ENCODE measurements around the gene CFAP46.
"Not testable (repeated sequence)": the region's sequence is repeated elsewhere in the genome, so short reads cannot be mapped to it uniquely, and the experiment has no call there.

Gene CFAP46

DNA sequence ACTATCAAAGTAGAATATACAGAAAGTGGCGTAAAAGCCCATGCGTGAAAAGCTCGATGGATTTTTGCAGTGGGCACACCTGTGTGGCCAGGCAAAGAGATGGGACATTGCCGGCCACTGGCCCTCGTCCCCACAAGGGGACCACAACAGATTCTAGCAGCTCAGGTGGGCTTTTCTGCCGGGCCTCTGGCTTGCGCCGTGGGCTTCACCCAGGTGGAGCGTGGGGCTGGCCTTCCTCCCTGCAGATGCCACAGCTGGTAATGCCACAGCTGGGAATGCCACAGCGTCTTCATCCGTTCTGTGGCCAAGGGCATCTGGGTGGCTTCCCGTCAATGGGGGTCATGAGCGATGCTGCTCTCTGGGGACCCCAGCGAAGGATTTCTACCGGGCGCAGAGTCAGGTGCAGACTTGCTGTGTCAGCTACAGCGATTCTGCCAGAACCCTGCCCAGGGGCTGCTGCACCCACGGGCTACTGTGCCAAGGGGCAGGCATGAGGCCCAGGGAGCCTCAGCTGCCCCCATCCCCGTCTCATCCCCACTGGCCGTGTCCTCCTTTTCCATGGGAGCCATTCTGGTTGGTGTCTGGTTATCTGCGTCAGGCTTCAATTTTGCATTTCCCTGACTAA, 103.9 kb downstream of the CFAP46 start:
- DNase-seq: no peak

- DNase-seq: no peak
Measured at GRCh38 chr10:132837905-132838304, 104.5 kb downstream of the CFAP46 start.

DNA sequence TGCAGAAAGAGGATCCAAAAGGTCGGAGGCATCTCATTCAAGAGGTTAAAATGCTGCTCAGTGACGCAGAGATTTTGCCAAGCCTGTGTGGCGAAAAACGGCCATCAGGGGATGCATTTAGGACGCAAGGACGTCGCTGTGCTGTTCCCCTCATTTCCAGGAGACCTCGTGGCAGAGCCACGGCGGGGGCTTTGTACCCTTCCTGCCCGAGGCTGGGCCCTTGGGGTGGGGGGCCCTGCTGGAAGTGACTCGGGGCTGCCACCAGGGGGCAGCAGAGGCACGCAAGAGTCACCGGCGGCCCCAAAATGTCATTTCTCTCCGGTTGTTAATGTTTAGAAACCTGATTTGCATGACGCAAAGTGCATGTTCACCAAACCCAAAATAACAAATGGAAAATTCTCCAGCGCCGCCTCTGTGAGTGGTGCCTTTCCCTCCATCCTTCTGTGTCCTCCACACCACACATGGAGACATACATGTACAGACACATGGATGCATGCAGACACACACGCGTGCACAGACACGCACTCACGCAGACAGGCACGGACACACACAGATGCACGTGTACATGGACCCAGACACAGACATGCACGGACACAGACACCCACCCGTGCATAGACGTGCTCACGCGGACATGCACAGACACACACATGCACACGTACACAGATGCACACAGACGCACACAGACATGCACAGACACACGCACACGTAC, 105.4 kb downstream of the CFAP46 start:
- no peak for DNase-seq

GRCh38 chr10:132836248-132836831, 106.0 kb downstream of the CFAP46 start:
- no peak for DNase-seq

- DNase-seq: no peak
Measured at GRCh38 chr10:132835848-132836233, 106.5 kb downstream of the CFAP46 start.

DNA sequence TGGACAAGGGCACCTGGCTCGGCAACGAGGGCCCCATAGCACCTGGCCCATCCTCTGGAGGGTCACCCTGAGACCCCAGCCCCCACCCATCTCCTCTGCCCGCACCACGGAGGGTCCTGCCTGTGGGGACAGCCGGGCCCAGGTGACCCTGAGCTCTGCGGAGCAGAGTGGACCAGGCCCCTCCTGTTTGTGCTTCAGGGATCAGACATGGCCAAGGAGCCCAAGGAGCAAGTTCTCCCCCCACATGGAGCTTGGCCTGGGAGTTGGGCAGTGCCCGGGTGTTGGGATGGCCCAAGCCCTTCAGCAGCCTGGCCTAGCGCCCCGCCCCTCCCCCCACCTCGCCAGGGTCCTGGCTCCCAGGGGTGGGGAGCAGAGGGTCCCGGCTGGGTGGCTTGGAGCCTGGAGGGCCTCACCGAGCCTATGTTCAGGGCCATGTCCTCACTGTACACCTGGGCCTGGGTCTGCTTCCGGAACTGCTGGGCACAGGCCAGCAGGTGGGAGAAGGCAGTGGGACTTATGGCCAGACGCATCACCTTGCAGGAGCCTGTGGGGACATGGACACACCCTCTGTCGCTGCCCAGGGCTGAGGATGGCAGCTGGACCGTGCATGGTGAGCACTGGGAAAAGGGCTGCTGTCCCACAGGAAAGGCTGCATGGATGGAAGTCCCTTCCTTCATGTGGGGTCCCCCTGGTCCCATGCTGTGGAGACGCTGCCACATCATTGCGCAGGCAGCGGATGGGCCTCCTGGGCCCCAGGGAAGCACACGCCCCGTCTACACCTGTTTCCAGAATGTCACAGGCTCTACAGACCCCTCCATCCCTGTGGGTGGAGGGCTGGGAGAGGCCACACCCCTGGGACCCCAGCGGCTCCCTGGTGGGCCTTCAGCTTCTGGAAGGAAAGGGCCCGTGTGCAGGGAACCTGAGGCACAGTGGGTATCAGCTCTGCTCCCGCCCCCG, 107.2 kb downstream of the CFAP46 start:
- no peak for DNase-seq

DNA sequence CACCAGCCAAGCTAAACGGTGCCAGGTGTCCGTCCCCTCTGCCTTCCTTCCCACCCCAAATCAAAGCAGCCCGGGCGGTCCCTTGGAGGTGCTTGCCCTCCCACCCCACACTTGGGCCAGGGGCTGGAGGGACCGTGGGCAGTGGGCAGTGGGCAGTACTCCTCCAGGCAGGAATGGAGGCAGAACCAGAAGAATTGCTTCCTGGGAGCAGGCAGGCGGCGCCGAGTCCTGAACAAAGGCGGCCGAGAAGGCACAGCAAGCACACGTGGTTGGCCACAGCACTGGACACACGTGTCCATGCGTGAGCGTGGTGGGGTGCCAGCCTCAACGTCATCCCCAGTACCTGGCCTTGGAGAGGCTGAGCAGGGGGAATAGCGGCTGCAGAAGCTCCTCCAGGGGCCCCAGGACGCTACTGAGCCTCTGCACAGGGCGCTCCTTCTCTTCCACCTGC, 108.0 kb downstream of the CFAP46 start:
- DNase-seq: no peak

GRCh38 chr10:132833421-132834111, 108.8 kb downstream of the CFAP46 start:
- DNase-seq: no peak

DNA sequence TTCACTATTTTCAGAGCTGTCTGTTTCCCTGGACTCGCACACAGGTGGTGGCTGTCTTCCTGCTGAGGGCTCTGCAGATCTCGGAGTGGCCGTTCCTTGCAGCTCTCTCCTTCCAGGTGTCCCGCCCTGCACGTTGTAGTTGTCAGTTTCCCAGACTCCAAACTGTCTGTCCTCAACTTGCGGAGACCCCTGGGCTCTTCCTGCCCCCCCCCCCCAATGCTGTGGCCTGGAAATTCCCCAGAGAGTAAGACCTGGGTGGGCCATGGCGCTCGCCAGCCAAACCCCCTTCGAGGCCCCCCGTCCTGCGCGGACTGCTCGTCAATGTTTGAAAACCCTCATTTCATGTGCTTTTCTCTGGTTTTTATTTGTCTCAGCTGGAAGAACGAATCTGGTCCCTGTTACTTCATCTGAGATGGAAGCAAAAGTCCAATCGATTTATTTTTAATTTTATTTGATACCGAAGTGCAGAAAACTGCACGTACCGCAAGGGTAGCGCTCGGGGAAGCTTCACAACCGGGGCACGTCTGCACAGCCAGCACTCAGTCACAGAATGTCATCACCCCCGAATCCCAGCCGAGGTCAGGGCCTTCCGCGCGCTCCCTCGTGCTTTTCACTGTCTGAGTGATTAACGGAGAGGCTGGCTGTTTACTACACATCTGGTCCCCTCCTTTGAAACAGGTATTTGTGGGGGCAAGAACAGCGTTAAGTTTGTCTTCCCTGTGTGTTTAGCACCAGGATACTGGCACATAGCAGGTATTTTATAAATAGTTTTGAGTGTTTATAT, 110.0 kb downstream of the CFAP46 start:
- no peak for DNase-seq

- no peak for DNase-seq
Measured at GRCh38 chr10:132829403-132829802, 113.0 kb downstream of the CFAP46 start.

DNA sequence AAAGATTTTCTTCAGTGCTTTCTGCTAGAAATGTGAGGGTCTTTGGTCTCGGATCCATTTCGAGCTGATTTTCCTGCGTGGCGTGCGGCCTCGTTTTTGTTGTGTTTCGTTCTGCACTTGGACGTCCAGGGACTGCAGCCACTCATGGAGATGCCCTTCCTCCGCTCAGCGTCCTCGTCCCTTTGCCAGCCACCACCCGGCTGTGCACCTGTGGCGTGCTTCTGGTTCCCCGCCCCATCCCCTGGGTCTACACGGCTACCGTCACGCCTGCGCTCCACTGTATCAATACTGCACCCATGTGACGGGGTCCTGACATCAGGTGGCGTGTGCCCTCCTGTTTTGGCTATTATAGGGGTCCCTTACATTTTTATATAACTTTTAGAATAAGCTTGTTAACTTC, 113.7 kb downstream of the CFAP46 start:
- no peak for DNase-seq

DNA sequence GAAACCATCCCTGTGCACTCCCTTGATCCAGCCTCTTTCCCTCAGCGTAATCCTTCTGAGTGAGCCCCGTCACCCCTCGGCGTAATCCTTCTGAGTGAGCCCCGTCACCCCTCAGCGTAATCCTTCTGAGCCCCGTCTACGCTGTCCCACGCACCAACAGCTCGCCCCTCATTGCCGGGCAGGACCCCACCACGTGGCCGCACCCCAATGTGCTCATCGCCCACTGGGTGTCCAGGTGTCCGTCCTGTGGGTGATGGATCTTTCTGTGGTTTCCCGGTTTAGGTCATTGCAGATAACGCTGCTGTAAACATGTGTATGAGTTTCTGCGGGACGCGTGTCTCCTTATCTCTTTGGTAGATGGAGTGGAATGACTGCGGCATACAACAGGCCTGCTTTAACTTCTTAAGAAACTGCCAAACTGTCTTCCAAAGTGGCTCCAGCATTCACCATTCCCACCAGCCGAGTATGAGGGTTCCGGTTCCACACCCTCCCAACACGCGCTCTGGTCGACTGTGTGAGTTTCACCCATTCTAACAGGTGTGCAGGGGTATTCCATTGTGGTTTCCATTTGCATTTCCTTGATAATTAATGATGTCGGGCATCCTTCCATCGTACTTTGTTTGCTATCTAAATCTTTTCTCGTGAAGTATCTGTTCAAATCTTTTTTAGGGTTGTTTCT, 114.4 kb downstream of the CFAP46 start:
- DNase-seq: no peak

GRCh38 chr10:132827423-132827789, 115.0 kb downstream of the CFAP46 start:
- DNase-seq: no peak

DNA sequence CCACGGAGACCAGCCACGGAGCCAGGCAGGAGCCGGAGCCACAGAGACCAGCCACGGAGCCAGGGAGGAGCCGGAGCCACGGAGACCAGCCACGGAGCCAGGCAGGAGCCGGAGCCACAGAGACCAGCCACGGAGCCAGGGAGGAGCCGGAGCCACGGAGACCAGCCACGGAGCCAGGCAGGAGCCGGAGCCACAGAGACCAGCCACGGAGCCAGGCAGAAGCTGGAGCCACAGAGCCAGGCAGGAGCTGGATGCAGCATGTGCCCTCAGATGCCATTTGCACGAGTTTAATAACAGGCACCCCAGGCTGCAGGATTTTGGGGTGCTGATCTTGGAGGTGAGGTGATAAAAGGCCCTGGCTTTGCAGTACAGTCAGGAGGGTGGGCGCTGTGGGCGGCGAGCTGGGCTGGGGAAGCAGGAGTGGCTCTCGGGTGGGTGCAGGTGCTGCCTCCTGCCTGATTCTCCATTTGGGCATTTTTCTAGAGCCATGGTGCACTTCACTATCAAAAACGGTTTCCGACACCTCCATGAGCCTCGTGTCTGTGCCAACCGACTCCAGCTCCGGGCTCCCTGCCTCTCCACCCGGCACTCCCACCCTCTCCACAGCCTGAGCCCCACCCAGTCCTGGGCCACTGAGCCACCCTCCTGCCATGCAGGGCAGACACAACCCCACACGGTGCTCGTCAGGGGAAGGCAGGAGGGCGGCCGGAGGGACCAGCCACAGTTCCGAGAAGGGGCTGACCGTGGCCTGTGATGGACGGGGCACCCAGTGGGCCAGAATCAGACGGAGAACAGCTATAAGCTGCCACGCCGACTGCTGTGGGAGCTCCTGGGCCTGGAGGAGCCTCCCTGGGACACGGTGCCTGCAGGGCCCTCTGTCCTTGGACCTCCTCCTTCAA, 115.6 kb downstream of the CFAP46 start:
- DNase-seq: no peak

- DNase-seq: not testable (repeated sequence)
Measured at GRCh38 chr10:132825783-132826523, 116.4 kb downstream of the CFAP46 start.

GRCh38 chr10:132820056-132820455, 122.3 kb downstream of the CFAP46 start:
- no peak for DNase-seq

DNA sequence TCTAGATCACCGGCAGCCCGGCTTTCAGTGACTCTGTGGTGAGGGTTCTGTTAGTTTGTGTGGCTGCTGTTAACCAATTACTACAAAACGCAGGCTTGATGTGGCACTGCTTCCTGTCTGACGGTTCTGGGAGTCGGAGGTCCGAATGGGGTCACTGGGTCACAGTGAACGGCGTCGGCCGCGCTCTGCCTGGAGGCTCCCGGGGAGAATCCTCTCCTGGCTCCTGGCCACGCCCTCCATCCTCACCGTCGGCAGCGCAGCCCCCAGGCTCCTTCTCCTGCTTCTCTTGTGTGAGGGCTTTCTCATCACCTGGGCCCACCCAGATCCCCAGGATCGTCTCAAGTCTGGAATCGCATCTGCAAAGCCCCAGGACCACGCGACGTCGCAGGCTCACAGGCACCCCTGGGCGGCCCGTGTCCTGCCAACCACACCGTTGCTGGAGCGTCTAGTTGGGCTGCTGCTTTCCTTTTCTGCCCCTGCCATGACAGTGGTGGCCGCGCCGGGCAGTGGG, 124.6 kb downstream of the CFAP46 start:
- no peak for DNase-seq

DNA sequence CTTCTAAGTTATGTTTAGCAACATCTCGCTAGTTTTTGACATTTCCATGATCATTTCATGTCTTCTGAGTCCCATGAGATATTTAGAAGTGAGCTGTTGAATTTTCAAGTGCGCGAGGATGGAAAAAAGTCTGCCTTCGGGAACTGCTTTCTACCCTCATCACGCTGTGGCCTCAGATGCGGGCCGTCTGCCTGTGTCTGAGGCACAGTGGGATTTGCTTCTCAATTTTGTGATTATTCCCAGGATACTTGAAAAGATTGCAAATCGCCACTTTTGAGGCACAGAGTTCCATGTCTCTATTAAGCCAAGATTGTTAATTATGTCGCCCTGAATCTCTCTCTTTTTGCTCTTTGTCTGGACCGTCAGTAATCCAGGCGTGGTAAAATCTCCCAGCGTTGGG, 125.7 kb downstream of the CFAP46 start:
- DNase-seq: no peak
